ENCODE data around the gene NME1.

NME1 gene

GRCh38 chr17:51197754-51198153 lies 44.4 kb downstream of the NME1 start:
- no peak for DNase-seq

- no peak for DNase-seq
These were observed 46.9 kb downstream of the NME1 start for GRCh38 chr17:51200295-51200694.

- DNase-seq: no peak
These were observed 47.5 kb downstream of the NME1 start for GRCh38 chr17:51200846-51201245.

GRCh38 chr17:51203838-51204237 lies 50.5 kb downstream of the NME1 start:
- DNase-seq: no peak
